NCI-H82 (cell line): ENCODE results near the gene RPL18A.

Source experiments
- DNase-seq: peaks from one replicate; lab custom pipeline; 2025; lab: John Stamatoyannopoulos, UW

RPL18A gene

GRCh38 chr19:17910791-17911360 is 51.2 kb downstream of the RPL18A start:
- no peak for DNase-seq
